Mucosa of descending colon (tissue), 3 donors: Measurements from ENCODE around the gene C1QTNF8. TPM values are rescaled to one million over a fixed set of nuclear protein-coding genes. Genes with fewer than 3 reads are reported as not detected.

Experiments
- ATAC-seq: fragments of 200-7000 bp; cut with Tn5 transposase; one replicate; pipeline ENCODE4 v1.9.1; 2020; ENCODE audit warnings: mild to moderate bottlenecking, moderate library complexity
- DNase-seq, 3 donors: peaks; one replicate each; pipeline ENCODE4 v3.0.0-alpha.2; 2020
- H3K36me3 ChIP-seq: fragments of 200-600 bp; one replicate; pipeline ENCODE4 v1.8.0; 2021; ENCODE audit warnings: low read depth, mild to moderate bottlenecking
- H3K4me1 ChIP-seq: fragments of 200-600 bp; one replicate; pipeline ENCODE4 v1.8.0; 2021; ENCODE audit warnings: low read depth, mild to moderate bottlenecking
- H3K4me3 ChIP-seq: fragments of 200-600 bp; one replicate; pipeline ENCODE4 v1.8.0; 2021; ENCODE audit warnings: mild to moderate bottlenecking
- H3K9me3 ChIP-seq: fragments of 200-600 bp; one replicate; pipeline ENCODE4 v1.8.0; 2021; ENCODE audit warnings: mild to moderate bottlenecking
- intact Hi-C, 2 donors: fragments of 100-400 bp; cut with DNase I in 1 of 2; cut with micrococcal nuclease in 1 of 2; formaldehyde crosslinking; loops; one replicate each; pipeline versions ENCODE4 v1.11.0 to v1.11.1; 2022; cut with DNase I, micrococcal nuclease
- total RNA-seq, 3 donors: library from RNA; stranded (reverse); fragmentation: NEBNext Ultra II Directional in 2 of 3; extraction: Animal tissue kit (Norgen Biotek cat#: 25700) in 2 of 3; gene quantifications; one replicate each; pipeline versions ENCODE4 v1.2.1 to v1.2.4, GENCODE V29; 2021 to 2023
- TF ChIP-seq, protein P1 (sequence below): fragments of 200-600 bp; IDR thresholded peaks from one replicate; pipeline ENCODE4 v1.8.0; 2022; ENCODE audit warnings: antibody characterized with exemption, mild to moderate bottlenecking
- donor health status: DM: no; HTN: no; CAD: no; lungs with moderate emphysema.
- donor health status: DM: no; HTN: no; CAD: no.
- donor health status: DM: no; HTN: yes; CAD: no.

C1QTNF8 gene
- total RNA-seq, 3 donors from 2014 or later: not detected

GRCh38 chr16:1047801-1048200 lies 48.2 kb downstream of the C1QTNF8 start:
- ATAC-seq (no peak), DNase-seq (no peak)
- intact Hi-C loops: no loop called here
- Histone ChIP-seq H3K4me3 (no peak overlapping the region), H3K4me1 (no peaks in the 10 kb centered on the region), H3K9me3 (no peaks in the 10 kb centered on the region), H3K36me3 (no peaks in the 10 kb centered on the region)
- TF ChIP-seq, protein P1, sequence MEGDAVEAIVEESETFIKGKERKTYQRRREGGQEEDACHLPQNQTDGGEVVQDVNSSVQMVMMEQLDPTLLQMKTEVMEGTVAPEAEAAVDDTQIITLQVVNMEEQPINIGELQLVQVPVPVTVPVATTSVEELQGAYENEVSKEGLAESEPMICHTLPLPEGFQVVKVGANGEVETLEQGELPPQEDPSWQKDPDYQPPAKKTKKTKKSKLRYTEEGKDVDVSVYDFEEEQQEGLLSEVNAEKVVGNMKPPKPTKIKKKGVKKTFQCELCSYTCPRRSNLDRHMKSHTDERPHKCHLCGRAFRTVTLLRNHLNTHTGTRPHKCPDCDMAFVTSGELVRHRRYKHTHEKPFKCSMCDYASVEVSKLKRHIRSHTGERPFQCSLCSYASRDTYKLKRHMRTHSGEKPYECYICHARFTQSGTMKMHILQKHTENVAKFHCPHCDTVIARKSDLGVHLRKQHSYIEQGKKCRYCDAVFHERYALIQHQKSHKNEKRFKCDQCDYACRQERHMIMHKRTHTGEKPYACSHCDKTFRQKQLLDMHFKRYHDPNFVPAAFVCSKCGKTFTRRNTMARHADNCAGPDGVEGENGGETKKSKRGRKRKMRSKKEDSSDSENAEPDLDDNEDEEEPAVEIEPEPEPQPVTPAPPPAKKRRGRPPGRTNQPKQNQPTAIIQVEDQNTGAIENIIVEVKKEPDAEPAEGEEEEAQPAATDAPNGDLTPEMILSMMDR: no peak

DNA sequence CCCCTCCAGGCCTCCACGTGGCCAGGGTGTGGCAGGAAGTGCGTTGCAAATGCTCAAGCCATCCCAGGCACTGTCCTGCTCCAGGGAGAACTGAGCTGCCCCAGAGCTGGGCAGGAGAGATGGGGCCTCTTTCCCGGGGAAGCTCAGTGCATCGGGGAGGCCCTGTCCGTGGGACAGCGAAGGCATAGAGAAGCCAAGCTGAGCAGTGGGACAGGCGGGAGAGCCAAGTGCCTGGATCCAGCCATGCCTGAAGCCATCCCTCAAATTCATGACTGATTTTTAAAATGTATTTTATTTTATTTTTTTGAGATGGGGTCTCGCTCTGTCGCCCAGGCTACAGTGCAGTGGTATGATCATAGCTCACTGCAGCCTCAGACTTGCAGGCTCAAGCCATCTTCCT lies 48.9 kb downstream of the C1QTNF8 start:
- Histone ChIP-seq H3K4me1 (no peaks in the 10 kb centered on the region), H3K4me3 (no peak overlapping the region), H3K9me3 (no peaks in the 10 kb centered on the region), H3K36me3 (no peaks in the 10 kb centered on the region)
- TF ChIP-seq, protein P1: no peak
- ATAC-seq: no peak
- intact Hi-C loops: no loop called here
- no peak for DNase-seq

DNA sequence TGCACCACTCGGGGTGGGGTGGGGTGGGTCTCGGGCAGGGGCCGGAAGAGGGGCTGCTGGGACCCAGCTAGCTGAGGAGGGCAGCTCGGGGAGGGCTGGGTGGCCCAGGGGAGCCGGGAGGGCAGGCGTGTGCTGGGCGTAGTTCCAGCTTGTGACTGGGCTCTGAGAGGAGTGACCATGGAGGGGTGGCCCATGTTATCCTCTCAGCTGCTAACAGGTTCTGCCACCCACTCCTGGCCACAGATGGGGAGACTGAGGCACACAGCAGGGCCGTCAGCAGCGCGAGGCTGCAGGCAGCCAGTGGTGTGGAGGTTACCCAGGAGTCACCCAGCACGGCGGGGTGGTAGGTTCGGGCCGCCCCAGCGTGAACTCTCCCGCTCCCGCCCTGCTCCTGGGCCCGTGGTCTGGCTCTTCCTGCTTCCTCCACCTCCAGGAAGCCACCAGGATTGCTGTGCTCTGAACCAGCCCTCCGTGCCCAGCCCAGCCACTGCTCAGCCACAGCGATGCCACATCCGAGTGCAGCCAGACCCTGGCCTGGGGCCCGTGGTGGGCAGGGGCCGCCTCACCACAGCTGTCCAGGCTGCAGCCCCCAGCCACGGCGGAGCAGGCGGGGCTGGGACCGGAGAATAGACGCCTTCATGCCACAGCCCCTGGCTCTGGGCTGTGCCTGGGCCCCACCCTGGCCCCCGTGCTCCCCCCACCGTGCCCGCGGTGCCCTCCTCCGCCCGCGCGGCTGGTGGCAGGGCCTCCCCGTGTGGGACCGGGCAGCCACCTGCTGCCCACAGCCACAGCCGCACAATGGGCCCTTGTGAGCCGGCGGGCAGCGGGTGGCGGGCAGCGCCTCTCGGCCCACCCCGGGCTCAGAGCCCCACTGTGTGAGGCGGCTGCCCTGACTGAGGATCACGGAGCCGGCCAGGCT lies 49.8 kb downstream of the C1QTNF8 start:
- ATAC-seq: no peak
- intact Hi-C loops: no loop called here
- TF ChIP-seq, protein P1: no peak
- H3K4me3 ChIP-seq: no peak overlapping the region
- H3K4me1 ChIP-seq: no peaks in the 10 kb centered on the region
- no peaks in the 10 kb centered on the region for H3K36me3 ChIP-seq
- DNase-seq: no peak
- no peaks in the 10 kb centered on the region for H3K9me3 ChIP-seq

DNA sequence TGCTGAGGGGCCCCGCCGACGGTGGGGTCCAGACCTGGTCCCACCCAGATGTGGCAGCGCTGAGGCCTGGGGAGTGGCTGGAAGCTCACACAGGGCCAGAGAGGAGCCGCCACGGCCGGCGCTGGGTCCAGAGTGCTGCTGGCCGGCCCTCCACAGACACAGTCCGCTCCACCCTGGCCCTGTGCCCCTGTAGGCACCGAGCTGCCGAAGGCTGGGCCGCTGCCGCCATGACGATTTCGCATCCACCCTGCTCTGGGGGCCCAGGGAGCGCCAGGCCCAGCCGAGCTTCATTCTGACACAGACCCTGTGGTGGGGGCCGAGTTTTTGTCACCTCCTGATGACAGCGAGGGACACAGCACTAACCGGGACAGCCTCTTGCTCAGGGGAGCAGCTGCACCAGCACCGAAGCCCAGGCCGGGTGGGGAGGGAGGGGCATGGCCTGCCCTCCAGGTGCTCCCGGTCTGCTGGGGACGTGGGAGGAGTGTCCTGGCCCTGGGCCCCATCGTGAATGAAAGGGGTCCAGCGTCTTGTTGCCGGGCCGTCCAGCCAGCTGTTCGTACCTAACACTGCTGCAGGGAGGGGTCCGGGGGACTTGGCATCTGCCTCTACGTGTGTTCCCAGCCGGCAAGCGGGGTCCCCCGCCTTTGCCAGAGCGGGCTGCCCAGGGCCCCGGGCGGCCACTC lies 50.6 kb downstream of the C1QTNF8 start:
- DNase-seq: no peak
- no peak for ATAC-seq
- Histone ChIP-seq H3K4me1 (no peaks in the 10 kb centered on the region), H3K9me3 (no peaks in the 10 kb centered on the region), H3K4me3 (no peak overlapping the region), H3K36me3 (no peaks in the 10 kb centered on the region)
- intact Hi-C loops: no loop called here
- TF ChIP-seq, protein P1: no peak

DNA sequence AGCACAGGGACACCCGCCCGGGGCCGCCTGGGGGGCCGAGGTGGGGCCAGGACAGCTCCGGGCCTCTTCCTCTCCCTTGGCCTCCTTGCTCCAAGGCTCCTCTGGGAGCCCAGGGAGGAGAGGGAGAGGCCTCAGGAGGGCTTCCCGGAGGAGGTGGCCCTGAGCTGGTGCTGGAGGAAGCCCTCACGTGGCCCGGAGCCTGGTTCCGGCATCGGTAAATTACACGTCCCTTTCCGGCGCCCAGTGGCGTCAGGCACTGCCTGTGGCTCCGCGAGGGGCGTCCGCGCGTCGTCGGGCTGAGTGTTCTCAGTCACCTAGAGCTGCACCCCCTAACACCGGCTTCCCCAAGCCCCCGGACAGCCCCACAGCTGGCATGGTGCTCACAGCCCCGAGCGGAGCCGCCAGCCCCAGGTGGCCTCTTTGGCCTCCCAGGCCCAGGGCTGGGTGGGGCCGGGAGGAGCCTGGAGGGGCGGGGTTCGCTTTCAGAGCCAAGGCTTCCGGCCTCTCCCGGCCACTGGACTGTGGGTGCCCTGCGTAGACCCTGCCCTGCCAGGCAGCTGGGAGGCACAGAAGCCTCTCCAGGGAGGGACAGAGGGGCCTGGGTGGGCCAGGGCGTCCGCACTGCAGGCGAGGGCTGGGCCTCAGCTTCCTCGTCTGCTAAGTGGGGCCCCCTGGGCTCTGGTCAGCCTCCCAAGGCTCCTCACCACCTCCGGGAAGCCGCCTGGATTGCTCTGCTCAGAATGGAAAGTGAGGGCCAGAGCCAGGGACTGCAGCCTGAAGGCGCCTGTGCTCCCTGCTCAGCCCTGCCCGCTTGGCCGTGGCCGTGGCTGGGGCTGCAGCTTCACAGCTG lies 51.4 kb downstream of the C1QTNF8 start:
- H3K9me3 ChIP-seq: no peaks in the 10 kb centered on the region
- ATAC-seq (peak; percentile 54), DNase-seq (peak in 1 of 3 donors; percentile 13)
- H3K36me3 ChIP-seq: no peaks in the 10 kb centered on the region
- TF ChIP-seq, protein P1: no peak
- no peaks in the 10 kb centered on the region for H3K4me1 ChIP-seq
- no peak overlapping the region for H3K4me3 ChIP-seq
- intact Hi-C loops: no loop called here
